HepG2 (cell line): Measurements from ENCODE around the gene NSFL1C. TPM values are rescaled to one million over a fixed set of nuclear protein-coding genes. Genes with fewer than 3 reads are reported as not detected.

Source experiments
- ATAC-seq: fragments of 200-7000 bp; cut with Tn5 transposase; 3 replicates; pipeline ENCODE4 v1.9.1; 2020; ENCODE audit warnings: mild to moderate bottlenecking, moderate library complexity
- BruUV-seq: library from RNA; stranded (reverse); fragments of 400-500 nt; replicated peaks from 2 replicates; lab custom pipeline; 2021; lab: Mats Ljungman, UMichigan
- CTCF ChIA-PET: fragments of 300-600 bp; formaldehyde crosslinking; extraction: SDS; loops from one replicate; lab custom pipeline; 2021; ENCODE audit warnings: low total read pairs, inconsistent platforms, low intra/inter-chr PET ratio; lab: Yijun Ruan, JAX
- POLR2A ChIA-PET: fragments of 350-600 bp; sonication (Branson Sonifier 250); formaldehyde crosslinking; loops from one replicate; lab custom pipeline; 2020; ENCODE audit warnings: antibody characterized with exemption, inconsistent platforms; lab: Yijun Ruan, JAX
- DNase-seq: peaks from one replicate; pipeline ENCODE4 v3.0.0-alpha.2; 2015; ENCODE audit warnings: low spot score
- FAIRE-seq: peaks from 3 replicates; lab custom pipeline; 2011; peaks lifted over from hg19 to GRCh38; lab: Jason Lieb, UNC
- H2AFZ ChIP-seq: one replicate; pipeline ENCODE4 v1.6.1; 2011; ENCODE audit warnings: low read length, inconsistent platforms
- H3K27ac ChIP-seq: fragments of 300-600 bp; 3 replicates; pipeline ENCODE4 v1.8.0; 2011; ENCODE audit warnings: mixed run types, mild to moderate bottlenecking, mixed read lengths, low read length, inconsistent platforms; ENCODE audit not compliant: insufficient read depth; ENCODE audit errors: extremely low read length
- H3K27me3 ChIP-seq, 2 experiments: fragments of 200-600 bp in 1 of 2; 2 replicates in 1 of 2; 3 replicates in 1 of 2; pipeline versions ENCODE4 v1.6.0 to v1.8.0; 2011; ENCODE audit warnings: low read length in 2 of 2, mild to moderate bottlenecking in 2 of 2, moderate library complexity in 2 of 2, inconsistent platforms in 1 of 2; ENCODE audit not compliant: insufficient read depth in 2 of 2, control insufficient read depth in 1 of 2
- H3K36me3 ChIP-seq, 2 experiments: fragments of 200-600 bp in 1 of 2; replicated peaks in 1 of 2; 2 replicates in 1 of 2; 3 replicates in 1 of 2; pipeline versions ENCODE4 v1.5.1 to v1.8.0; 2011; ENCODE audit warnings: low read length in 2 of 2, inconsistent platforms in 1 of 2; ENCODE audit not compliant: insufficient read depth in 2 of 2, control insufficient read depth in 1 of 2
- H3K4me1 ChIP-seq: 2 replicates; pipeline ENCODE4 v1.5.1; 2012; ENCODE audit warnings: low read length, inconsistent platforms; ENCODE audit not compliant: insufficient read depth
- H3K4me2 ChIP-seq: 2 replicates; pipeline ENCODE4 v1.6.0; 2011; ENCODE audit warnings: low read depth, low read length, inconsistent platforms
- H3K4me3 ChIP-seq, 3 experiments: fragments of 200-600 bp in 1 of 3; sonication (generic), shearing (Covaris generic) in 1 of 3; replicated peaks in 1 of 3; 2 replicates each; pipeline ENCODE4 v1.5.1; 2011 to 2016; ENCODE audit warnings: low read length in 3 of 3, inconsistent platforms in 2 of 3, low read depth in 2 of 3, mild to moderate bottlenecking in 2 of 3, control low read depth in 1 of 3, mixed read lengths in 1 of 3; ENCODE audit not compliant: insufficient read depth in 1 of 3
- H3K79me2 ChIP-seq: one replicate; pipeline ENCODE4 v1.6.1; 2011; ENCODE audit warnings: low read length, inconsistent platforms; ENCODE audit not compliant: insufficient read depth
- H3K9ac ChIP-seq: 2 replicates; pipeline ENCODE4 v1.6.0; 2011; ENCODE audit warnings: mild to moderate bottlenecking, low read depth, low read length, inconsistent platforms; ENCODE audit not compliant: insufficient read depth
- H3K9me3 ChIP-seq: 2 replicates; pipeline ENCODE4 v1.5.1; 2012; ENCODE audit warnings: mild to moderate bottlenecking, low read length
- H4K20me1 ChIP-seq: 2 replicates; pipeline ENCODE4 v1.6.0; 2011; ENCODE audit warnings: inconsistent platforms, mild to moderate bottlenecking, low read length, moderate library complexity; ENCODE audit not compliant: insufficient read depth
- AFF4 ChIP-seq: sonication (generic); formaldehyde crosslinking; IDR thresholded peaks from 2 replicates; pipeline ENCODE4 v1.4.0; 2020; ENCODE audit warnings: missing genetic modification reagents
- PRMT3 ChIP-seq: sonication (generic); formaldehyde crosslinking; IDR thresholded peaks from 2 replicates; pipeline ENCODE4 v1.8.1; 2022; ENCODE audit warnings: low read depth, mild to moderate bottlenecking, moderate library complexity, missing genetic modification reagents, borderline replicate concordance
- RELA ChIP-seq: sonication (generic); formaldehyde crosslinking; IDR thresholded peaks from 2 replicates; pipeline ENCODE4 v1.4.0; 2020; ENCODE audit warnings: missing genetic modification reagents
- ZNF883 ChIP-seq: sonication (generic); formaldehyde crosslinking; IDR thresholded peaks from 2 replicates; pipeline ENCODE4 v1.5.1; 2020; ENCODE audit warnings: mild to moderate bottlenecking, missing genetic modification reagents; ENCODE audit errors: not compliant biosample characterization
- WGBS: methylation state at CpG from one replicate; pipeline ENCODE4 v1.1.6; 2017; ENCODE audit warnings: low lambda C conversion rate; 5-methylcytosine and 5-hydroxymethylcytosine counted together
- in situ Hi-C: cut with HindIII; loops from 2 replicates; pipeline ENCODE4 v1.10.0; 2017; ENCODE audit warnings: low pct_unique_long_range_greater_than_20kb; ENCODE audit not compliant: extremely low pct_ligation_motif_present
- intact Hi-C: fragments of 100-400 bp; cut with micrococcal nuclease; formaldehyde crosslinking; loops from one replicate; pipeline ENCODE4 v1.10.0; 2022; ENCODE audit not compliant: unreplicated experiment
- polyA plus RNA-seq, 8 experiments: library from polyadenylated mRNA; depleted of rRNA in 3 of 8; stranded (reverse) in 7 of 8; unstranded in 1 of 8; fragments of >200 nt; fragmentation: Illumina TruSeq in 4 of 8; extraction: Trizol in 4 of 8; gene quantifications; 2 replicates each; pipeline versions ENCODE4 v1.2.1 to v1.2.3, GENCODE V29; 2011 to 2016; ENCODE audit warnings: low read depth in 4 of 8, missing spikeins in 1 of 8, mixed read lengths in 1 of 8; ENCODE audit not compliant: insufficient read depth in 1 of 8
- total RNA-seq, 5 experiments: library from RNA; depleted of rRNA; stranded (reverse); fragments of >200 nt; fragmentation: Illumina TruSeq; extraction: Trizol; gene quantifications; 2 replicates each; pipeline ENCODE4 v1.2.3, GENCODE V29; 2016; ENCODE audit warnings: low read depth in 1 of 5
- TF ChIP-seq, protein P1 (sequence below): sonication (generic); formaldehyde crosslinking; IDR thresholded peaks from 2 replicates; pipeline ENCODE4 v1.4.0; 2020; ENCODE audit warnings: mild to moderate bottlenecking, missing genetic modification reagents, borderline replicate concordance

Gene NSFL1C
- total and polyA plus RNA-seq, 2 of the 13 experiments (the other 11 are each of a cell fraction or from before 2014, with no cell fraction given): 22.9 to 62.7 TPM

DNA sequence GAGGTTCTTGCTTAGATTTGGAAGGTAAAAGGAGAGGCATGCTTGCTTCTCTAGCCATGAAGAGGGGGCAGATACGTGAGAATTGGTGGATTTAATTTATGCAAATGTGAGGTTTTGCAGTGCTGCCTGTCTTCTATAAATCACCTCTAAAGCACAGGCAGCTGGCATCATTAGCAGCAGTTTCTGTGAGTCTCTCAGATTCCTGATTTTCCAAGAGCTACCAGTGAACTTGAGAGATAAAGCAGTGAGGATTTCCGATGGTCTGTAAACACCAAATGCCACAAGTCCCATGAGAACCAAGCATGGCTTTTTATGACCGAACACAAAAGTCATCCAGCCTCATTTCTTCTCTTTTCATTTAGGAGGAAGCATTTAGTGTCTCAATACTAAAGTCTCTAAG lies 27.8 kb upstream of the NSFL1C start:
- H3K36me3 ChIP-seq: no peaks in the 10 kb centered on the region
- H3K4me3 ChIP-seq: no peak overlapping the region
- ATAC-seq (no peak), FAIRE-seq (no peak), DNase-seq (no peak)
- POLR2A ChIA-PET: no interaction called here
- CTCF ChIA-PET: no interaction called here
- peaks cover 0 to 24% of the 10 kb centered on the region in 2 experiments; a peak in 3 of 5 replicates for H3K27me3 ChIP-seq
- 2% methylated on average over 3 of the region's 3 CpGs for WGBS
- TF ChIP-seq ZNF883 (CRISPR knock-in tag) (no peak), PRMT3 (CRISPR knock-in tag) (no peak), RELA (CRISPR knock-in tag) (no peak), AFF4 (CRISPR knock-in tag) (no peak)
- TF ChIP-seq, protein P1, sequence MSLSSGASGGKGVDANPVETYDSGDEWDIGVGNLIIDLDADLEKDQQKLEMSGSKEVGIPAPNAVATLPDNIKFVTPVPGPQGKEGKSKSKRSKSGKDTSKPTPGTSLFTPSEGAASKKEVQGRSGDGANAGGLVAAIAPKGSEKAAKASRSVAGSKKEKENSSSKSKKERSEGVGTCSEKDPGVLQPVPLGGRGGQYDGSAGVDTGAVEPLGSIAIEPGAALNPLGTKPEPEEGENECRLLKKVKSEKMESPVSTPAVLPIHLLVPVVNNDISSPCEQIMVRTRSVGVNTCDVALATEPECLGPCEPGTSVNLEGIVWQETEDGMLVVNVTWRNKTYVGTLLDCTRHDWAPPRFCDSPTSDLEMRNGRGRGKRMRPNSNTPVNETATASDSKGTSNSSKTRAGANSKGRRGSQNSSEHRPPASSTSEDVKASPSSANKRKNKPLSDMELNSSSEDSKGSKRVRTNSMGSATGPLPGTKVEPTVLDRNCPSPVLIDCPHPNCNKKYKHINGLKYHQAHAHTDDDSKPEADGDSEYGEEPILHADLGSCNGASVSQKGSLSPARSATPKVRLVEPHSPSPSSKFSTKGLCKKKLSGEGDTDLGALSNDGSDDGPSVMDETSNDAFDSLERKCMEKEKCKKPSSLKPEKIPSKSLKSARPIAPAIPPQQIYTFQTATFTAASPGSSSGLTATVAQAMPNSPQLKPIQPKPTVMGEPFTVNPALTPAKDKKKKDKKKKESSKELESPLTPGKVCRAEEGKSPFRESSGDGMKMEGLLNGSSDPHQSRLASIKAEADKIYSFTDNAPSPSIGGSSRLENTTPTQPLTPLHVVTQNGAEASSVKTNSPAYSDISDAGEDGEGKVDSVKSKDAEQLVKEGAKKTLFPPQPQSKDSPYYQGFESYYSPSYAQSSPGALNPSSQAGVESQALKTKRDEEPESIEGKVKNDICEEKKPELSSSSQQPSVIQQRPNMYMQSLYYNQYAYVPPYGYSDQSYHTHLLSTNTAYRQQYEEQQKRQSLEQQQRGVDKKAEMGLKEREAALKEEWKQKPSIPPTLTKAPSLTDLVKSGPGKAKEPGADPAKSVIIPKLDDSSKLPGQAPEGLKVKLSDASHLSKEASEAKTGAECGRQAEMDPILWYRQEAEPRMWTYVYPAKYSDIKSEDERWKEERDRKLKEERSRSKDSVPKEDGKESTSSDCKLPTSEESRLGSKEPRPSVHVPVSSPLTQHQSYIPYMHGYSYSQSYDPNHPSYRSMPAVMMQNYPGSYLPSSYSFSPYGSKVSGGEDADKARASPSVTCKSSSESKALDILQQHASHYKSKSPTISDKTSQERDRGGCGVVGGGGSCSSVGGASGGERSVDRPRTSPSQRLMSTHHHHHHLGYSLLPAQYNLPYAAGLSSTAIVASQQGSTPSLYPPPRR (CRISPR knock-in tag): no peak
- no peak overlapping the region for H2AFZ ChIP-seq
- intact Hi-C loops: no loop called here
- H3K9ac ChIP-seq: no peak overlapping the region
- no peaks in the 10 kb centered on the region for H3K79me2 ChIP-seq
- in situ Hi-C loops: no loop called here
- BruUV-seq: no TSS peak
- H3K9me3 ChIP-seq: no peaks in the 10 kb centered on the region
- H3K4me2 ChIP-seq: no peak overlapping the region
- no peak overlapping the region for H3K27ac ChIP-seq
- H3K4me1 ChIP-seq: no peaks in the 10 kb centered on the region
- no peaks in the 10 kb centered on the region for H4K20me1 ChIP-seq
